Measurements from ENCODE around the gene FAM184A. TPM values are rescaled to one million over a fixed set of nuclear protein-coding genes. Genes with fewer than 3 reads are reported as not detected.

The FAM184A gene
- total and polyA plus RNA-seq, 7 donors, result 0.60 to 8.7 (median 3.9) TPM

- Histone ChIP-seq H3K4me3 (no peak overlapping the region), H3K36me3 (no peaks in the 10 kb centered on the region), H3K4me1 (no peaks in the 10 kb centered on the region), H3K27me3 (no peaks in the 10 kb centered on the region), H3K9me3 (no peaks in the 10 kb centered on the region), H3K27ac (no peak overlapping the region)
- 83 to 95% methylated on average over 3 of the region's 3 CpGs for WGBS, 2 donors
- TF ChIP-seq CTCF (IDR thresholded peaks at IDR 0.05) (no peak), POLR2A (IDR thresholded peaks at IDR 0.05) (no peak), POLR2AphosphoS5 (IDR thresholded peaks at IDR 0.05) (no peak), EP300 (IDR thresholded peaks at IDR 0.05) (no peak)
- DNase-seq, result no peak
- intact Hi-C loops (cut with DNase I), result no loop called here
These were observed 113.1 kb downstream of the FAM184A start for GRCh38 chr6:118965371-118965770.

GRCh38 chr6:118963003-118963402, 115.5 kb downstream of the FAM184A start:
- Histone ChIP-seq H3K9me3 (no peaks in the 10 kb centered on the region), H3K4me1 (no peaks in the 10 kb centered on the region), H3K27me3 (no peaks in the 10 kb centered on the region), H3K36me3 (no peaks in the 10 kb centered on the region), H3K27ac (no peak overlapping the region), H3K4me3 (no peak overlapping the region)
- no peak for DNase-seq
- intact Hi-C loops (cut with DNase I), result no loop called here
- TF ChIP-seq CTCF (IDR thresholded peaks at IDR 0.05), result peak in 1 of 4 experiments; percentile 24
- TF ChIP-seq POLR2AphosphoS5 (IDR thresholded peaks at IDR 0.05), result no peak

- H3K4me3 ChIP-seq, result no peak overlapping the region
- H3K9me3 ChIP-seq, result no peaks in the 10 kb centered on the region
- intact Hi-C loops (cut with DNase I), result no loop called here
- H3K36me3 ChIP-seq, result no peaks in the 10 kb centered on the region
- H3K27ac ChIP-seq, result no peak overlapping the region
- WGBS, 2 donors, result 91 to 92% methylated on average over 4 of the region's 4 CpGs
- TF ChIP-seq CTCF (IDR thresholded peaks at IDR 0.05) (no peak), EP300 (IDR thresholded peaks at IDR 0.05) (no peak), POLR2A (IDR thresholded peaks at IDR 0.05) (no peak), POLR2AphosphoS5 (IDR thresholded peaks at IDR 0.05) (no peak)
- no peaks in the 10 kb centered on the region for H3K4me1 ChIP-seq
- no peak for DNase-seq
- H3K27me3 ChIP-seq, result no peaks in the 10 kb centered on the region
These were observed 118.6 kb downstream of the FAM184A start for GRCh38 chr6:118959903-118960302.

GRCh38 chr6:118953391-118953790, 125.1 kb downstream of the FAM184A start:
- WGBS, 2 donors, result 69 to 85% methylated on average over 2 of the region's 2 CpGs
- intact Hi-C loops (cut with DNase I), result no loop called here
- DNase-seq, result no peak
- Histone ChIP-seq H3K9me3 (no peaks in the 10 kb centered on the region), H3K4me1 (no peaks in the 10 kb centered on the region), H3K36me3 (no peaks in the 10 kb centered on the region), H3K4me3 (no peak overlapping the region), H3K27ac (no peak overlapping the region), H3K27me3 (no peaks in the 10 kb centered on the region)
- TF ChIP-seq POLR2A (IDR thresholded peaks at IDR 0.05) (no peak), EP300 (IDR thresholded peaks at IDR 0.05) (no peak), CTCF (IDR thresholded peaks at IDR 0.05) (no peak), POLR2AphosphoS5 (IDR thresholded peaks at IDR 0.05) (no peak)

GRCh38 chr6:118952683-118953082, 125.8 kb downstream of the FAM184A start:
- no peaks in the 10 kb centered on the region for H3K4me1 ChIP-seq
- no peak overlapping the region for H3K27ac ChIP-seq
- no peaks in the 10 kb centered on the region for H3K9me3 ChIP-seq
- no peaks in the 10 kb centered on the region for H3K36me3 ChIP-seq
- H3K27me3 ChIP-seq, result no peaks in the 10 kb centered on the region
- intact Hi-C loops (cut with DNase I), result no loop called here
- no peak for TF ChIP-seq POLR2AphosphoS5 (IDR thresholded peaks at IDR 0.05)
- TF ChIP-seq POLR2A (IDR thresholded peaks at IDR 0.05), result no peak
- TF ChIP-seq CTCF (IDR thresholded peaks at IDR 0.05), result no peak
- TF ChIP-seq EP300 (IDR thresholded peaks at IDR 0.05), result no peak
- H3K4me3 ChIP-seq, result no peak overlapping the region
- DNase-seq, result no peak
- WGBS, 2 donors, result 96 to 98% methylated on average over 2 of the region's 2 CpGs
